CD4-positive, alpha-beta T cell (primary cell): Measurements from ENCODE around the gene TBCD. TPM values are rescaled to one million over a fixed set of nuclear protein-coding genes. Genes with fewer than 3 reads are reported as not detected.

Source experiments
- ATAC-seq: fragments of 200-7000 bp; cut with Tn5 transposase; one replicate; pipeline ENCODE4 v1.10.0; 2022; ENCODE audit warnings: mild to moderate bottlenecking; ENCODE audit not compliant: poor library complexity
- CTCF ChIA-PET: fragments of 350-600 bp; sonication (Branson Sonifier 250); formaldehyde crosslinking; loops from one replicate; lab custom pipeline; 2021; ENCODE audit warnings: antibody characterized with exemption, inconsistent platforms; lab: Charles Lee
- POLR2A ChIA-PET: fragments of 350-600 bp; sonication (Branson Sonifier 250); formaldehyde crosslinking; loops from one replicate; lab custom pipeline; 2021; ENCODE audit warnings: antibody characterized with exemption, inconsistent platforms; lab: Charles Lee
- DNase-seq, 14 experiments: peaks; one replicate each; pipeline ENCODE4 v3.0.0-alpha.2; 2013 to 2020; ENCODE audit warnings: mixed read lengths in 2 of 14
- H3K27ac ChIP-seq, 2 donors: one replicate each; pipeline versions ENCODE4 v1.5.1 to v1.7.0; 2013; ENCODE audit warnings: low read length in 2 of 2, low read depth in 1 of 2, mild to moderate bottlenecking in 1 of 2
- H3K27me3 ChIP-seq, 2 experiments: 1 replicate in 1 of 2; 2 replicates in 1 of 2; pipeline versions ENCODE4 v1.6.1 to v1.7.0; 2013; ENCODE audit warnings: low read length in 2 of 2, control low read depth in 1 of 2, mild to moderate bottlenecking in 1 of 2, moderate library complexity in 1 of 2; ENCODE audit not compliant: insufficient read depth in 2 of 2, control insufficient read depth in 1 of 2
- H3K36me3 ChIP-seq: one replicate; pipeline ENCODE4 v1.6.1; 2013; ENCODE audit warnings: low read length, control low read depth; ENCODE audit not compliant: insufficient read depth
- H3K4me1 ChIP-seq: one replicate; pipeline ENCODE4 v1.6.1; 2013; ENCODE audit warnings: low read length, control low read depth; ENCODE audit not compliant: insufficient read depth
- H3K4me3 ChIP-seq: one replicate; pipeline ENCODE4 v1.5.1; 2013; ENCODE audit warnings: mild to moderate bottlenecking, low read length, moderate library complexity
- H3K9me3 ChIP-seq, 2 experiments: 1 replicate in 1 of 2; 2 replicates in 1 of 2; pipeline versions ENCODE4 v1.6.1 to v1.7.0; 2013; ENCODE audit warnings: low read length in 2 of 2, mild to moderate bottlenecking in 2 of 2, control low read depth in 1 of 2, moderate library complexity in 1 of 2; ENCODE audit not compliant: control insufficient read depth in 1 of 2, insufficient read depth in 1 of 2
- H3K27ac Mint-ChIP-seq: one replicate; pipeline ENCODE4 v1.8.0; 2020; ENCODE audit warnings: mixed read lengths
- H3K27me3 Mint-ChIP-seq: one replicate; pipeline ENCODE4 v1.8.0; 2021; ENCODE audit warnings: mixed read lengths
- H3K36me3 Mint-ChIP-seq: one replicate; pipeline ENCODE4 v1.8.0; 2021; ENCODE audit warnings: low read depth, mixed read lengths
- H3K4me1 Mint-ChIP-seq: one replicate; pipeline ENCODE4 v1.8.0; 2021; ENCODE audit warnings: low read depth, mixed read lengths
- H3K4me3 Mint-ChIP-seq: one replicate; pipeline ENCODE4 v1.8.0; 2020; ENCODE audit warnings: mild to moderate bottlenecking, mixed read lengths
- H3K9me3 Mint-ChIP-seq: one replicate; pipeline ENCODE4 v1.8.0; 2020; ENCODE audit warnings: mixed read lengths
- CTCF ChIP-seq: fragments of 200-600 bp; IDR thresholded peaks from one replicate; pipeline ENCODE4 v1.8.0; 2022; ENCODE audit warnings: antibody characterized with exemption, mild to moderate bottlenecking
- intact Hi-C, 2 experiments: fragments of 100-400 bp; cut with DNase I in 1 of 2; cut with micrococcal nuclease in 1 of 2; formaldehyde crosslinking; loops; one replicate each; pipeline versions ENCODE4 v1.15.1 to v1.9.0; 2023 to 2025; cut with DNase I, micrococcal nuclease
- total RNA-seq, 174 experiments: library from RNA in 2 of 174; stranded (reverse) in 2 of 174; gene quantifications; one replicate each; pipeline ENCODE4 v1.2.3 and lab custom pipeline; 2021 to 2026

Gene TBCD
- total RNA-seq, 2 experiments from 2014 or later: 74.6 to 80.3 TPM

- no peak for TF ChIP-seq CTCF
- intact Hi-C loops: loop anchor here (5.0 to 10.0 kb wide), 3 partner anchors 37 to 340 kb away; partner anchors contain the start of genes FN3KRP (in 1 of the 2), HEXD (in 1 of the 2), OGFOD3 (in 1 of the 2) and RAB40B (in 1 of the 2)
- peak overlapping the region; percentile 71 for H3K4me3 Mint-ChIP-seq
- ATAC-seq (no peak), DNase-seq (no peak)
- no peaks in the 10 kb centered on the region for H3K9me3 Mint-ChIP-seq
- H3K36me3 Mint-ChIP-seq: peaks cover 14% of the 10 kb centered on the region
- ChIA-PET CTCF (interaction anchor here (1.3 kb wide), 1 partner anchor 11 kb away, joined by 3 read pairs; no protein-coding TSS in a partner anchor), POLR2A (interaction anchor here (0.6 kb wide), 1 partner anchor 139 kb away, joined by 3 read pairs; no protein-coding TSS in a partner anchor)
- no peaks in the 10 kb centered on the region for H3K27me3 Mint-ChIP-seq
- peaks cover 10% of the 10 kb centered on the region for H3K36me3 ChIP-seq
- no peak overlapping the region for H3K27ac Mint-ChIP-seq
- peaks cover 32% of the 10 kb centered on the region for H3K4me1 ChIP-seq
- H3K27me3 ChIP-seq: no peaks in the 10 kb centered on the region
- peaks cover 0 to 6% of the 10 kb centered on the region in 2 experiments for H3K9me3 ChIP-seq
- no peak overlapping the region for H3K27ac ChIP-seq
- H3K4me3 ChIP-seq: no peak overlapping the region
- peaks cover 25% of the 10 kb centered on the region for H3K4me1 Mint-ChIP-seq
These were observed 2.7 kb downstream of the TBCD start for GRCh38 chr17:82754297-82755208.

- H3K9me3 Mint-ChIP-seq: no peaks in the 10 kb centered on the region
- TF ChIP-seq CTCF: no peak
- ChIA-PET CTCF (interaction anchor here (1.3 kb wide), 1 partner anchor 9 kb away, joined by 3 read pairs; no protein-coding TSS in a partner anchor), POLR2A (interaction anchor here (1.0 kb wide), 1 partner anchor 104 kb away, joined by 3 read pairs; no protein-coding TSS in a partner anchor)
- peaks cover 32% of the 10 kb centered on the region for H3K4me1 Mint-ChIP-seq
- ATAC-seq: no peak
- DNase-seq: no peak
- H3K27ac Mint-ChIP-seq: no peak overlapping the region
- H3K27ac ChIP-seq: no peak overlapping the region
- H3K4me3 ChIP-seq: no peak overlapping the region
- no peaks in the 10 kb centered on the region for H3K27me3 Mint-ChIP-seq
- H3K4me1 ChIP-seq: peaks cover 26% of the 10 kb centered on the region
- peaks cover 10% of the 10 kb centered on the region for H3K36me3 ChIP-seq
- H3K4me3 Mint-ChIP-seq: peak overlapping the region; percentile 42
- H3K27me3 ChIP-seq: no peaks in the 10 kb centered on the region
- intact Hi-C loops: loop anchor here in 1 of 2 experiments (10.0 kb wide), 1 partner anchor 341 kb away; the partner anchor contains the start of genes HEXD and OGFOD3
- H3K36me3 Mint-ChIP-seq: peaks cover 25% of the 10 kb centered on the region
- H3K9me3 ChIP-seq: no peaks in the 10 kb centered on the region
These were observed 4.3 kb downstream of the TBCD start for GRCh38 chr17:82756166-82756565.

GRCh38 chr17:82765371-82765770 lies 13.5 kb downstream of the TBCD start:
- Mint-ChIP-seq H3K27me3 (no peaks in the 10 kb centered on the region), H3K9me3 (no peaks in the 10 kb centered on the region), H3K4me3 (no peak overlapping the region), H3K36me3 (peaks cover 74% of the 10 kb centered on the region), H3K4me1 (peaks cover 16% of the 10 kb centered on the region), H3K27ac (no peak overlapping the region)
- Histone ChIP-seq H3K9me3 (no peaks in the 10 kb centered on the region), H3K27me3 (no peaks in the 10 kb centered on the region), H3K27ac (no peak overlapping the region), H3K4me1 (peaks cover 2% of the 10 kb centered on the region), H3K36me3 (peaks cover 47% of the 10 kb centered on the region), H3K4me3 (no peak overlapping the region)
- DNase-seq (no peak), ATAC-seq (no peak)
- ChIA-PET POLR2A (no interaction called here), CTCF (interaction anchor here (1.2 kb wide), 1 partner anchor 10 kb away, joined by 3 read pairs; no protein-coding TSS in a partner anchor)
- no peak for TF ChIP-seq CTCF
- intact Hi-C loops: no loop called here
